IMR-90 (cell line): ENCODE data around the gene GNAZ. TPM values are rescaled to one million over a fixed set of nuclear protein-coding genes. Genes with fewer than 3 reads are reported as not detected.
"Not testable (repeated sequence)": the region's sequence is repeated elsewhere in the genome, so short reads cannot be mapped to it uniquely, and the experiment has no call there.

Source experiments
- ATAC-seq: fragments of 200-7000 bp; cut with Tn5 transposase; 2 replicates; pipeline ENCODE4 v1.9.1; 2020; ENCODE audit warnings: low read depth, mild to moderate bottlenecking, moderate library complexity
- BruUV-seq: library from RNA; stranded (reverse); fragments of 400-500 nt; replicated peaks from 2 replicates; lab custom pipeline; 2021; lab: Mats Ljungman, UMichigan
- CTCF ChIA-PET: fragments of 300-600 bp; formaldehyde crosslinking; extraction: SDS; loops from one replicate; lab custom pipeline; 2021; ENCODE audit warnings: antibody characterized with exemption; lab: Yijun Ruan, JAX
- POLR2A ChIA-PET: fragments of 300-600 bp; sonication (Branson Sonifier 250); formaldehyde crosslinking; loops from one replicate; lab custom pipeline; 2022; ENCODE audit warnings: antibody characterized with exemption; ENCODE audit not compliant: unreplicated experiment; lab: Charles Lee
- DNase-seq: peaks from one replicate; pipeline ENCODE4 v3.0.0; 2013
- H2AFZ ChIP-seq: replicated peaks from 2 replicates; pipeline ENCODE3; 2013; ENCODE audit warnings: low read length, mild to moderate bottlenecking; ENCODE audit not compliant: poor library complexity
- H2AK5ac ChIP-seq: 2 replicates; pipeline ENCODE4 v1.6.1; 2013; ENCODE audit warnings: low read depth, low read length, inconsistent platforms
- H2AK9ac ChIP-seq: replicated peaks from 2 replicates; pipeline ENCODE3; 2013; ENCODE audit warnings: mild to moderate bottlenecking, low read depth, low read length, moderate library complexity; ENCODE audit not compliant: poor library complexity
- H2BK120ac ChIP-seq: 2 replicates; pipeline ENCODE4 v1.6.1; 2013; ENCODE audit warnings: low read depth, low read length, inconsistent platforms
- H2BK15ac ChIP-seq: 3 replicates; pipeline ENCODE4 v1.6.1; 2013; ENCODE audit warnings: low read depth, low read length, inconsistent platforms
- H2BK20ac ChIP-seq: 2 replicates; pipeline ENCODE4 v1.6.1; 2013; ENCODE audit warnings: low read depth, mild to moderate bottlenecking, inconsistent platforms, low read length, moderate library complexity
- H2BK5ac ChIP-seq: 2 replicates; pipeline ENCODE4 v1.6.1; 2013; ENCODE audit warnings: mild to moderate bottlenecking, low read depth, low read length, inconsistent platforms; ENCODE audit not compliant: poor library complexity, severe bottlenecking
- H3K14ac ChIP-seq: replicated peaks from 2 replicates; pipeline ENCODE4 v1.6.1; 2013; ENCODE audit warnings: low read depth, low read length, inconsistent platforms
- H3K18ac ChIP-seq: 2 replicates; pipeline ENCODE4 v1.6.1; 2013; ENCODE audit warnings: low read depth, low read length, control low read depth
- H3K23ac ChIP-seq: 2 replicates; pipeline ENCODE4 v1.6.1; 2013; ENCODE audit warnings: low read depth, low read length, inconsistent platforms
- H3K27ac ChIP-seq: 2 replicates; pipeline ENCODE4 v1.5.1; 2013; ENCODE audit warnings: mild to moderate bottlenecking, control low read depth, low read length; ENCODE audit not compliant: insufficient read depth
- H3K27me3 ChIP-seq: 2 replicates; pipeline ENCODE4 v1.6.1; 2013; ENCODE audit warnings: low read length; ENCODE audit not compliant: control insufficient read depth, insufficient read depth
- H3K36me3 ChIP-seq: 2 replicates; pipeline ENCODE4 v1.6.1; 2013; ENCODE audit warnings: low read length, mixed read lengths; ENCODE audit not compliant: control insufficient read depth, insufficient read depth
- H3K4ac ChIP-seq: 2 replicates; pipeline ENCODE4 v1.6.1; 2013; ENCODE audit warnings: low read depth, low read length, inconsistent platforms
- H3K4me1 ChIP-seq: 2 replicates; pipeline ENCODE4 v1.6.1; 2013; ENCODE audit warnings: low read length, mixed read lengths; ENCODE audit not compliant: control insufficient read depth, insufficient read depth
- H3K4me2 ChIP-seq: 2 replicates; pipeline ENCODE4 v1.6.1; 2013; ENCODE audit warnings: low read depth, mild to moderate bottlenecking, control low read depth, low read length, moderate library complexity
- H3K4me3 ChIP-seq: 2 replicates; pipeline ENCODE4 v1.5.1; 2013; ENCODE audit warnings: low read depth, mild to moderate bottlenecking, control low read depth, low read length, moderate library complexity; ENCODE audit not compliant: insufficient read depth
- H3K56ac ChIP-seq: 2 replicates; pipeline ENCODE4 v1.6.1; 2013; ENCODE audit warnings: low read length, inconsistent platforms; ENCODE audit not compliant: insufficient read depth; ENCODE audit errors: extremely low read depth
- H3K79me1 ChIP-seq, 2 experiments: 2 replicates each; pipeline ENCODE4 v1.6.1; 2013; ENCODE audit warnings: low read length in 2 of 2, inconsistent platforms in 1 of 2, low read depth in 1 of 2
- H3K9ac ChIP-seq: 2 replicates; pipeline ENCODE4 v1.6.1; 2013; ENCODE audit warnings: low read depth, low read length, control low read depth
- H3K9me1 ChIP-seq: 2 replicates; pipeline ENCODE4 v1.6.1; 2013; ENCODE audit warnings: low read length, inconsistent platforms; ENCODE audit not compliant: insufficient read depth
- H3K9me3 ChIP-seq: 2 replicates; pipeline ENCODE4 v1.6.1; 2013; ENCODE audit warnings: low read length; ENCODE audit not compliant: control insufficient read depth, insufficient read depth
- H4K20me1 ChIP-seq: 2 replicates; pipeline ENCODE4 v1.6.1; 2013; ENCODE audit warnings: low read length, inconsistent platforms; ENCODE audit not compliant: insufficient read depth
- H4K5ac ChIP-seq: 2 replicates; pipeline ENCODE4 v1.6.1; 2013; ENCODE audit warnings: mild to moderate bottlenecking, low read depth, low read length, control low read depth
- H4K8ac ChIP-seq, 2 experiments: 2 replicates each; pipeline ENCODE4 v1.6.1; 2013; ENCODE audit warnings: low read depth in 2 of 2, low read length in 2 of 2, control low read depth in 1 of 2, inconsistent platforms in 1 of 2
- H4K91ac ChIP-seq: 2 replicates; pipeline ENCODE4 v1.6.1; 2013; ENCODE audit warnings: low read depth, low read length, inconsistent platforms; ENCODE audit not compliant: insufficient read depth
- WGBS, 2 experiments: methylation state at CpG; one replicate each; pipeline versions ENCODE4 v1.1.5 to v1.1.7; 2013; ENCODE audit warnings: missing lambda C conversion rate in 2 of 2; ENCODE audit not compliant: insufficient read length in 1 of 2; ENCODE audit errors: extremely low coverage in 2 of 2; 5-methylcytosine and 5-hydroxymethylcytosine counted together
- dilution Hi-C: fragments of 300-500 bp; cut with HindIII; formaldehyde crosslinking; loops from one replicate; pipeline ENCODE4 v1.14.3; 2018; ENCODE audit warnings: low sequenced_read_pairs; ENCODE audit not compliant: unreplicated experiment
- in situ Hi-C: fragments of 300-500 bp; cut with MboI; formaldehyde crosslinking; loops from 3 replicates; pipeline ENCODE4 v1.14.3; 2019; ENCODE audit warnings: low sequenced_read_pairs, inconsistent platforms, mixed read lengths
- intact Hi-C: fragments of 100-400 bp; cut with micrococcal nuclease; formaldehyde crosslinking; loops from 2 replicates; pipeline ENCODE4 v1.10.0; 2022
- polyA plus RNA-seq, 3 experiments: library from polyadenylated mRNA; depleted of rRNA; stranded (reverse); fragments of >200 nt; gene quantifications; 2 replicates each; pipeline ENCODE4 v1.2.3, GENCODE V29; 2012; ENCODE audit warnings: low replicate concordance in 1 of 3
- total RNA-seq: library from RNA; depleted of rRNA; stranded (reverse); fragments of >200 nt; gene quantifications from 2 replicates; pipeline ENCODE4 v1.2.3, GENCODE V29; 2012

The GNAZ gene
- total and polyA plus RNA-seq, 2 of the 4 experiments (the other 2 are of a cell fraction), result 1.5 to 2.5 TPM

- H3K9me1 ChIP-seq, in situ Hi-C loops, POLR2A ChIA-PET, H3K36me3 ChIP-seq, H3K9me3 ChIP-seq, H3K4me1 ChIP-seq, H3K9ac ChIP-seq, H2AK5ac ChIP-seq, H4K8ac ChIP-seq, H3K4ac ChIP-seq, dilution Hi-C loops, H3K23ac ChIP-seq, DNase-seq, H3K4me2 ChIP-seq, H3K18ac ChIP-seq, CTCF ChIA-PET, H3K27ac ChIP-seq, H2BK15ac ChIP-seq, H2BK5ac ChIP-seq, ATAC-seq, intact Hi-C loops, H2BK120ac ChIP-seq, H2BK20ac ChIP-seq, H3K4me3 ChIP-seq, H2AK9ac ChIP-seq, H4K5ac ChIP-seq, H3K27me3 ChIP-seq, H4K20me1 ChIP-seq, H3K14ac ChIP-seq, BruUV-seq, H3K79me1 ChIP-seq, H3K56ac ChIP-seq, H2AFZ ChIP-seq, H4K91ac ChIP-seq: not testable (repeated sequence)
- WGBS, 2 experiments, result no CpG with 5 or more reads among the region's 3 CpGs
Measured at GRCh38 chr22:23021660-23022353, 48.5 kb upstream of the GNAZ start.
